ENCODE data around the gene CAND1. TPM values are rescaled to one million over a fixed set of nuclear protein-coding genes. Genes with fewer than 3 reads are reported as not detected.

CAND1 gene
- total RNA-seq, 1 donor from 2014 or later = 206 TPM

GRCh38 chr12:67269633-67270573, 745 bp downstream of the CAND1 start:
- H3K27ac Mint-ChIP-seq (ENCODE audit: unreplicated experiment) = peak overlapping the region; percentile 94
- H3K4me1 Mint-ChIP-seq (ENCODE audit: unreplicated experiment) = peaks cover 17% of the 10 kb centered on the region
- H3K9me3 Mint-ChIP-seq (ENCODE audit: unreplicated experiment) = no peaks in the 10 kb centered on the region
- peaks cover 3% of the 10 kb centered on the region for H3K27me3 Mint-ChIP-seq (ENCODE audit: unreplicated experiment)
- H3K36me3 Mint-ChIP-seq (ENCODE audit: low read depth, unreplicated experiment) = no peaks in the 10 kb centered on the region
- TF ChIP-seq CTCF (IDR thresholded peaks at IDR 0.05; ENCODE audit: unreplicated experiment) = no peak
- DNase-seq (ENCODE audit: low spot score) = peak; percentile 52
- H3K4me3 Mint-ChIP-seq (ENCODE audit: unreplicated experiment) = peak overlapping the region; percentile 99

DNA sequence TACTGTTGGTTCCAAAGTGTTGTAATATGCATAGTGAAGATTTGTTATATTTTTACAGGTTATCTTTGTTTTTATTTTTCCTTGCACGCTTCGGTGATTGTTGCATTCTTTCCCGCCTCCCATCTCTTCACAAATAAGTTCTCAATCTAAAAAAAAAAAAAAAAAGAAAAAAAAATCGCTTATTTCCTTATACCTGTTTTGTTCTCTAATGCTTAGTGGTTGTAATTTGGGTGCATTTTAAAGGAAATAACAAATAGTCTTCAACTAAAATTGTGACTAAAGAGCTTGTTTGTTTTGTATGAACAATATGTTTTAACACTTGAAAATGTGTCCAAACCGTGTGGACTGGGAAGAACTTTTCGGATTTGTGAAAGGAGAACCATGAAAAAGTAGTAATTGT, 1.5 kb downstream of the CAND1 start:
- Mint-ChIP-seq H3K27me3 (ENCODE audit: unreplicated experiment) (peaks cover 3% of the 10 kb centered on the region), H3K9me3 (ENCODE audit: unreplicated experiment) (no peaks in the 10 kb centered on the region), H3K4me1 (ENCODE audit: unreplicated experiment) (peaks cover 17% of the 10 kb centered on the region), H3K4me3 (ENCODE audit: unreplicated experiment) (peak overlapping the region; percentile 97), H3K36me3 (ENCODE audit: low read depth, unreplicated experiment) (no peaks in the 10 kb centered on the region), H3K27ac (ENCODE audit: unreplicated experiment) (peak overlapping the region; percentile 94)
- TF ChIP-seq CTCF (IDR thresholded peaks at IDR 0.05; ENCODE audit: unreplicated experiment) = no peak
- no peak for DNase-seq (ENCODE audit: low spot score)

- no peaks in the 10 kb centered on the region for H3K9me3 Mint-ChIP-seq (ENCODE audit: unreplicated experiment)
- H3K36me3 Mint-ChIP-seq (ENCODE audit: low read depth, unreplicated experiment) = no peaks in the 10 kb centered on the region
- H3K4me3 Mint-ChIP-seq (ENCODE audit: unreplicated experiment) = no peak overlapping the region
- DNase-seq (ENCODE audit: low spot score) = no peak
- TF ChIP-seq CTCF (IDR thresholded peaks at IDR 0.05; ENCODE audit: unreplicated experiment) = no peak
- H3K27ac Mint-ChIP-seq (ENCODE audit: unreplicated experiment) = no peak overlapping the region
- peaks cover 20% of the 10 kb centered on the region for H3K4me1 Mint-ChIP-seq (ENCODE audit: unreplicated experiment)
- H3K27me3 Mint-ChIP-seq (ENCODE audit: unreplicated experiment) = peaks cover 3% of the 10 kb centered on the region
Observed at GRCh38 chr12:67271976-67272375, 2.8 kb downstream of the CAND1 start.

GRCh38 chr12:67274186-67274585, 5.0 kb downstream of the CAND1 start:
- no peak overlapping the region for H3K4me3 Mint-ChIP-seq (ENCODE audit: unreplicated experiment)
- peaks cover 2% of the 10 kb centered on the region for H3K27me3 Mint-ChIP-seq (ENCODE audit: unreplicated experiment)
- H3K4me1 Mint-ChIP-seq (ENCODE audit: unreplicated experiment) = peaks cover 11% of the 10 kb centered on the region
- no peak overlapping the region for H3K27ac Mint-ChIP-seq (ENCODE audit: unreplicated experiment)
- DNase-seq (ENCODE audit: low spot score) = no peak
- no peaks in the 10 kb centered on the region for H3K9me3 Mint-ChIP-seq (ENCODE audit: unreplicated experiment)
- TF ChIP-seq CTCF (IDR thresholded peaks at IDR 0.05; ENCODE audit: unreplicated experiment) = no peak
- H3K36me3 Mint-ChIP-seq (ENCODE audit: low read depth, unreplicated experiment) = no peaks in the 10 kb centered on the region

GRCh38 chr12:67275380-67275913, 6.3 kb downstream of the CAND1 start:
- Mint-ChIP-seq H3K27ac (ENCODE audit: unreplicated experiment) (no peak overlapping the region), H3K4me3 (ENCODE audit: unreplicated experiment) (no peak overlapping the region), H3K36me3 (ENCODE audit: low read depth, unreplicated experiment) (no peaks in the 10 kb centered on the region), H3K27me3 (ENCODE audit: unreplicated experiment) (peaks cover 2% of the 10 kb centered on the region), H3K9me3 (ENCODE audit: unreplicated experiment) (no peaks in the 10 kb centered on the region), H3K4me1 (ENCODE audit: unreplicated experiment) (peaks cover 6% of the 10 kb centered on the region)
- TF ChIP-seq CTCF (IDR thresholded peaks at IDR 0.05; ENCODE audit: unreplicated experiment) = no peak
- DNase-seq (ENCODE audit: low spot score) = no peak
